ENCODE results near the gene RNF157. TPM values are rescaled to one million over a fixed set of nuclear protein-coding genes. Genes with fewer than 3 reads are reported as not detected.

Gene RNF157
- total RNA-seq, 1 experiment from 2014 or later: 11.2 TPM

GRCh38 chr17:76255801-76256429, 15.6 kb upstream of the RNF157 start:
- Mint-ChIP-seq H3K27ac (no peak overlapping the region), H3K9me3 (peaks cover 5% of the 10 kb centered on the region), H3K27me3 (ENCODE audit: low read depth) (no peaks in the 10 kb centered on the region), H3K4me3 (no peak overlapping the region), H3K36me3 (no peaks in the 10 kb centered on the region), H3K4me1 (peaks cover 4% of the 10 kb centered on the region; the same call in 1 of the 2 replicates)
- TF ChIP-seq GABPB1 (CRISPR knock-in tag; IDR thresholded peaks at IDR 0.05): no peak
- no peak for TF ChIP-seq ZBTB43 (CRISPR knock-in tag; IDR thresholded peaks at IDR 0.05)
- TF ChIP-seq ELF4 (CRISPR knock-in tag; IDR thresholded peaks at IDR 0.05; ENCODE audit: low read depth): no peak
- no peak for TF ChIP-seq NR2C2 (CRISPR knock-in tag; IDR thresholded peaks at IDR 0.05)
- TF ChIP-seq IRF2 (CRISPR knock-in tag; IDR thresholded peaks at IDR 0.05; ENCODE audit: borderline replicate concordance, low read depth): no peak
- ChIA-PET CTCF (interaction anchor here (1.5 to 3.9 kb wide), 3 partner anchors 23 to 242 kb away, joined by 5 to 13 read pairs (median 6); no protein-coding TSS in a partner anchor), POLR2A (interaction anchor here (1.2 kb wide), 1 partner anchor 17 kb away, joined by 3 read pairs; no protein-coding TSS in a partner anchor)
- ATAC-seq: no peak
- DNase-seq (ENCODE audit: low spot score): no peak

GRCh38 chr17:76254275-76254674, 14.0 kb upstream of the RNF157 start:
- Mint-ChIP-seq H3K4me1 (peaks cover 4% of the 10 kb centered on the region; the same call in 1 of the 2 replicates), H3K9me3 (peaks cover 5% of the 10 kb centered on the region), H3K36me3 (no peaks in the 10 kb centered on the region), H3K27me3 (ENCODE audit: low read depth) (no peaks in the 10 kb centered on the region), H3K4me3 (no peak overlapping the region), H3K27ac (no peak overlapping the region)
- ATAC-seq (no peak), DNase-seq (ENCODE audit: low spot score) (no peak)
- CTCF ChIA-PET: interaction anchor here (3.9 kb wide), 1 partner anchor 25 kb away, joined by 13 read pairs; no protein-coding TSS in a partner anchor
- POLR2A ChIA-PET: no interaction called here
- TF ChIP-seq ZNF425 (CRISPR knock-in tag; conservative IDR thresholded peaks at IDR 0.05): no peak
- TF ChIP-seq FOXP4 (CRISPR knock-in tag; IDR thresholded peaks at IDR 0.05): no peak
- TF ChIP-seq E2F5 (CRISPR knock-in tag; IDR thresholded peaks at IDR 0.05): no peak
- TF ChIP-seq ERG (CRISPR knock-in tag; IDR thresholded peaks at IDR 0.05): no peak
- TF ChIP-seq USF2 (CRISPR knock-in tag; IDR thresholded peaks at IDR 0.05): no peak
- TF ChIP-seq ZNF317 (CRISPR knock-in tag; IDR thresholded peaks at IDR 0.05; ENCODE audit: borderline replicate concordance, low read depth): no peak
- no peak for TF ChIP-seq AFF4 (CRISPR knock-in tag; IDR thresholded peaks at IDR 0.05; ENCODE audit: borderline replicate concordance)
- no peak for TF ChIP-seq SP1 (CRISPR knock-in tag; conservative IDR thresholded peaks at IDR 0.05)
- TF ChIP-seq ZNF532 (CRISPR knock-in tag; IDR thresholded peaks at IDR 0.05; ENCODE audit: borderline replicate concordance): no peak
